HepG2 (cell line): ENCODE measurements around the gene POFUT1. TPM values are rescaled to one million over a fixed set of nuclear protein-coding genes. Genes with fewer than 3 reads are reported as not detected.

Experiments used
- ATAC-seq: fragments of 200-7000 bp; cut with Tn5 transposase; 3 replicates; pipeline ENCODE4 v1.9.1; 2020; ENCODE audit warnings: mild to moderate bottlenecking, moderate library complexity
- BruUV-seq: library from RNA; stranded (reverse); fragments of 400-500 nt; replicated peaks from 2 replicates; lab custom pipeline; 2021; lab: Mats Ljungman, UMichigan
- CTCF ChIA-PET: fragments of 300-600 bp; formaldehyde crosslinking; extraction: SDS; loops from one replicate; lab custom pipeline; 2021; ENCODE audit warnings: low total read pairs, inconsistent platforms, low intra/inter-chr PET ratio; lab: Yijun Ruan, JAX
- POLR2A ChIA-PET: fragments of 350-600 bp; sonication (Branson Sonifier 250); formaldehyde crosslinking; loops from one replicate; lab custom pipeline; 2020; ENCODE audit warnings: antibody characterized with exemption, inconsistent platforms; lab: Yijun Ruan, JAX
- DNase-seq: peaks from one replicate; pipeline ENCODE4 v3.0.0-alpha.2; 2015; ENCODE audit warnings: low spot score
- FAIRE-seq: peaks from 3 replicates; lab custom pipeline; 2011; peaks lifted over from hg19 to GRCh38; lab: Jason Lieb, UNC
- H2AFZ ChIP-seq: one replicate; pipeline ENCODE4 v1.6.1; 2011; ENCODE audit warnings: low read length, inconsistent platforms
- H3K27ac ChIP-seq: fragments of 300-600 bp; 3 replicates; pipeline ENCODE4 v1.8.0; 2011; ENCODE audit warnings: mixed run types, mild to moderate bottlenecking, mixed read lengths, low read length, inconsistent platforms; ENCODE audit not compliant: insufficient read depth; ENCODE audit errors: extremely low read length
- H3K27me3 ChIP-seq, 2 experiments: fragments of 200-600 bp in 1 of 2; 2 replicates in 1 of 2; 3 replicates in 1 of 2; pipeline versions ENCODE4 v1.6.0 to v1.8.0; 2011; ENCODE audit warnings: low read length in 2 of 2, mild to moderate bottlenecking in 2 of 2, moderate library complexity in 2 of 2, inconsistent platforms in 1 of 2; ENCODE audit not compliant: insufficient read depth in 2 of 2, control insufficient read depth in 1 of 2
- H3K36me3 ChIP-seq, 2 experiments: fragments of 200-600 bp in 1 of 2; replicated peaks in 1 of 2; 2 replicates in 1 of 2; 3 replicates in 1 of 2; pipeline versions ENCODE4 v1.5.1 to v1.8.0; 2011; ENCODE audit warnings: low read length in 2 of 2, inconsistent platforms in 1 of 2; ENCODE audit not compliant: insufficient read depth in 2 of 2, control insufficient read depth in 1 of 2
- H3K4me1 ChIP-seq: 2 replicates; pipeline ENCODE4 v1.5.1; 2012; ENCODE audit warnings: low read length, inconsistent platforms; ENCODE audit not compliant: insufficient read depth
- H3K4me2 ChIP-seq: 2 replicates; pipeline ENCODE4 v1.6.0; 2011; ENCODE audit warnings: low read depth, low read length, inconsistent platforms
- H3K4me3 ChIP-seq, 3 experiments: fragments of 200-600 bp in 1 of 3; sonication (generic), shearing (Covaris generic) in 1 of 3; replicated peaks in 1 of 3; 2 replicates each; pipeline ENCODE4 v1.5.1; 2011 to 2016; ENCODE audit warnings: low read length in 3 of 3, inconsistent platforms in 2 of 3, low read depth in 2 of 3, mild to moderate bottlenecking in 2 of 3, control low read depth in 1 of 3, mixed read lengths in 1 of 3; ENCODE audit not compliant: insufficient read depth in 1 of 3
- H3K79me2 ChIP-seq: one replicate; pipeline ENCODE4 v1.6.1; 2011; ENCODE audit warnings: low read length, inconsistent platforms; ENCODE audit not compliant: insufficient read depth
- H3K9ac ChIP-seq: 2 replicates; pipeline ENCODE4 v1.6.0; 2011; ENCODE audit warnings: mild to moderate bottlenecking, low read depth, low read length, inconsistent platforms; ENCODE audit not compliant: insufficient read depth
- H3K9me3 ChIP-seq: 2 replicates; pipeline ENCODE4 v1.5.1; 2012; ENCODE audit warnings: mild to moderate bottlenecking, low read length
- H4K20me1 ChIP-seq: 2 replicates; pipeline ENCODE4 v1.6.0; 2011; ENCODE audit warnings: inconsistent platforms, mild to moderate bottlenecking, low read length, moderate library complexity; ENCODE audit not compliant: insufficient read depth
- HBP1 ChIP-seq: IDR thresholded peaks from 2 replicates; pipeline ENCODE4 v1.6.1; 2016; ENCODE audit warnings: low read depth, control low read depth
- HES4 ChIP-seq: sonication (generic); formaldehyde crosslinking; IDR thresholded peaks from 2 replicates; pipeline ENCODE4 v1.9.0; 2021; ENCODE audit warnings: mild to moderate bottlenecking, missing genetic modification reagents, borderline replicate concordance
- HNF4A ChIP-seq: sonication (generic); formaldehyde crosslinking; IDR thresholded peaks from 2 replicates; pipeline ENCODE4 v1.4.0; 2020; ENCODE audit warnings: missing genetic modification reagents
- NR2F1 ChIP-seq, 2 experiments: fragments of 450-650 bp in 1 of 2; formaldehyde crosslinking in 1 of 2; IDR thresholded peaks; 2 replicates each; pipeline versions ENCODE4 v1.5.0 to v1.6.1; 2016 to 2020; ENCODE audit warnings: mild to moderate bottlenecking in 1 of 2, missing compliant biosample characterization in 1 of 2, missing genetic modification reagents in 1 of 2, moderate library complexity in 1 of 2
- NR2F6 ChIP-seq, 2 experiments: IDR thresholded peaks; 2 replicates each; pipeline ENCODE4 v1.6.1; 2016; ENCODE audit warnings: antibody characterized with exemption in 1 of 2, mild to moderate bottlenecking in 1 of 2
- POLR2A ChIP-seq, 2 experiments: IDR thresholded peaks; 2 replicates each; pipeline ENCODE4 v1.6.1; 2011; ENCODE audit warnings: low read depth in 2 of 2, low read length in 2 of 2, mild to moderate bottlenecking in 1 of 2, moderate library complexity in 1 of 2; ENCODE audit not compliant: insufficient read depth in 1 of 2
- RARA ChIP-seq: IDR thresholded peaks from 2 replicates; pipeline ENCODE4 v1.6.1; 2016; ENCODE audit warnings: missing genetic modification reagents, missing compliant biosample characterization
- TEAD3 ChIP-seq: optimal IDR thresholded peaks from 2 replicates; pipeline ENCODE3; 2016; ENCODE audit warnings: borderline replicate concordance
- TMF1 ChIP-seq: sonication (generic); formaldehyde crosslinking; IDR thresholded peaks from 2 replicates; pipeline ENCODE4 v1.8.1; 2022; ENCODE audit warnings: low read depth, missing genetic modification reagents
- XBP1 ChIP-seq: sonication (generic); formaldehyde crosslinking; IDR thresholded peaks from 2 replicates; pipeline ENCODE4 v1.5.0; 2020; ENCODE audit warnings: missing genetic modification reagents
- ZKSCAN1 ChIP-seq: fragments of 150-350 bp; IDR thresholded peaks from 2 replicates; pipeline ENCODE4 v1.6.1; 2014; ENCODE audit warnings: low read length
- ZNF276 ChIP-seq: sonication (generic); formaldehyde crosslinking; IDR thresholded peaks from 2 replicates; pipeline ENCODE4 v1.4.0; 2020; ENCODE audit warnings: mild to moderate bottlenecking, low read depth, missing genetic modification reagents
- ZNF329 ChIP-seq: sonication (generic); formaldehyde crosslinking; IDR thresholded peaks from 2 replicates; pipeline ENCODE4 v1.9.0; 2021; ENCODE audit warnings: low read depth, mild to moderate bottlenecking, missing genetic modification reagents
- ZNF362 ChIP-seq: sonication (generic); formaldehyde crosslinking; IDR thresholded peaks from 2 replicates; pipeline ENCODE4 v1.4.0; 2020; ENCODE audit warnings: missing genetic modification reagents, mild to moderate bottlenecking, borderline replicate concordance
- ZNF543 ChIP-seq: sonication (generic); formaldehyde crosslinking; IDR thresholded peaks from 2 replicates; pipeline ENCODE4 v1.4.0; 2020; ENCODE audit warnings: mild to moderate bottlenecking, missing genetic modification reagents
- ZNF546 ChIP-seq: sonication (generic); formaldehyde crosslinking; conservative IDR thresholded peaks from 2 replicates; pipeline ENCODE4 v1.8.1; 2023; ENCODE audit warnings: mild to moderate bottlenecking, missing genetic modification reagents
- ZNF75D ChIP-seq: sonication (generic); formaldehyde crosslinking; IDR thresholded peaks from 2 replicates; pipeline ENCODE4 v1.8.1; 2023; ENCODE audit warnings: missing genetic modification reagents, mild to moderate bottlenecking, borderline replicate concordance
- ZUFSP ChIP-seq: sonication (generic); formaldehyde crosslinking; IDR thresholded peaks from 2 replicates; pipeline ENCODE4 v1.9.0; 2021; ENCODE audit warnings: missing genetic modification reagents, mild to moderate bottlenecking, borderline replicate concordance
- WGBS: methylation state at CpG from one replicate; pipeline ENCODE4 v1.1.6; 2017; ENCODE audit warnings: low lambda C conversion rate; 5-methylcytosine and 5-hydroxymethylcytosine counted together
- in situ Hi-C: cut with HindIII; loops from 2 replicates; pipeline ENCODE4 v1.10.0; 2017; ENCODE audit warnings: low pct_unique_long_range_greater_than_20kb; ENCODE audit not compliant: extremely low pct_ligation_motif_present
- intact Hi-C: fragments of 100-400 bp; cut with micrococcal nuclease; formaldehyde crosslinking; loops from one replicate; pipeline ENCODE4 v1.10.0; 2022; ENCODE audit not compliant: unreplicated experiment
- polyA plus RNA-seq, 8 experiments: library from polyadenylated mRNA; depleted of rRNA in 3 of 8; stranded (reverse) in 7 of 8; unstranded in 1 of 8; fragments of >200 nt; fragmentation: Illumina TruSeq in 4 of 8; extraction: Trizol in 4 of 8; gene quantifications; 2 replicates each; pipeline versions ENCODE4 v1.2.1 to v1.2.3, GENCODE V29; 2011 to 2016; ENCODE audit warnings: low read depth in 4 of 8, missing spikeins in 1 of 8, mixed read lengths in 1 of 8; ENCODE audit not compliant: insufficient read depth in 1 of 8
- total RNA-seq, 5 experiments: library from RNA; depleted of rRNA; stranded (reverse); fragments of >200 nt; fragmentation: Illumina TruSeq; extraction: Trizol; gene quantifications; 2 replicates each; pipeline ENCODE4 v1.2.3, GENCODE V29; 2016; ENCODE audit warnings: low read depth in 1 of 5

POFUT1 gene
- total and polyA plus RNA-seq, 2 of the 13 experiments (the other 11 are each of a cell fraction or from before 2014, with no cell fraction given) = 35.5 to 58.3 TPM

- TF ChIP-seq ZUFSP (no peak), ZNF276 (0 out of 2 replicates have a peak, but pooled peaks have one; percentile 31), XBP1 (CRISPR knock-in tag) (no peak), ZNF362 (CRISPR knock-in tag) (no peak), TMF1 (CRISPR knock-in tag) (0 out of 2 replicates have a peak, but pooled peaks have one; percentile 20), ZNF329 (CRISPR knock-in tag) (peak; percentile 70; the same call in 1 of the 2 replicates), POLR2A (IDR thresholded peaks at IDR 0.05; ENCODE audit: insufficient read depth in 1 of 2, low read depth in 2 of 2, low read length in 2 of 2) (peak in 1 of 2 experiments; percentile 9; a peak in 1 of 4 replicates), ZNF75D (0 out of 2 replicates have a peak, but pooled peaks have one; percentile 15)
- TF ChIP-seq, all 625 proteins: peak for 6
Observed at GRCh38 chr20:32191873-32192272, 15.8 kb upstream of the POFUT1 start (continued).

- H3K27me3 ChIP-seq = no peaks in the 10 kb centered on the region
- H4K20me1 ChIP-seq = peaks cover 9% of the 10 kb centered on the region; the same call in 1 of the 2 replicates
- peaks cover 22% of the 10 kb centered on the region for H3K4me1 ChIP-seq
- CTCF ChIA-PET = no interaction called here
- WGBS = 86% methylated on average over 3 of the region's 3 CpGs
- FAIRE-seq (peak; percentile 74), ATAC-seq (no peak), DNase-seq (no peak)
- no peak overlapping the region for H3K4me3 ChIP-seq
- no peaks in the 10 kb centered on the region for H3K9me3 ChIP-seq
- in situ Hi-C loops = no loop called here
- 0 out of 4 replicates have a peak, but pooled peaks of 1 of the 2 experiments have one; percentile 41 for TF ChIP-seq NR2F1 (CRISPR knock-in tag; IDR thresholded peaks at IDR 0.05)
- no peak for TF ChIP-seq ZNF543
- no peak for TF ChIP-seq ZNF546 (CRISPR knock-in tag)
- TF ChIP-seq RARA = peak; percentile 80
- peak; percentile 31; the same call in 1 of the 2 replicates for TF ChIP-seq HNF4A (CRISPR knock-in tag)
- TF ChIP-seq TEAD3 (CRISPR knock-in tag) = peak; percentile 26
- peak; percentile 24; the same call in 1 of the 2 replicates for TF ChIP-seq HBP1
- TF ChIP-seq HES4 (CRISPR knock-in tag) = no peak
- TF ChIP-seq NR2F6 (IDR thresholded peaks at IDR 0.05) = peak; percentile 58
- TF ChIP-seq NR2F6 (CRISPR knock-in tag; IDR thresholded peaks at IDR 0.05) = peak; percentile 38; the same call in 1 of the 2 replicates
- no peak for TF ChIP-seq ZKSCAN1
- no peaks in the 10 kb centered on the region for H3K79me2 ChIP-seq
- intact Hi-C loops = no loop called here
- H2AFZ ChIP-seq = no peak overlapping the region
- POLR2A ChIA-PET = interaction anchor here (0.6 to 0.9 kb wide), 2 partner anchors 11 to 175 kb away, joined by 3 to 4 read pairs; no protein-coding TSS in a partner anchor
- peaks cover 34 to 45% of the 10 kb centered on the region in 2 experiments for H3K36me3 ChIP-seq
- H3K4me2 ChIP-seq = no peak overlapping the region
- H3K9ac ChIP-seq = no peak overlapping the region
- no peak overlapping the region for H3K27ac ChIP-seq
- TSS peak; percentile 16 for BruUV-seq
Observed at GRCh38 chr20:32192698-32193097, 15.0 kb upstream of the POFUT1 start.
